HepG2 (cell line): ENCODE measurements around the gene CCDC57. TPM values are rescaled to one million over a fixed set of nuclear protein-coding genes. Genes with fewer than 3 reads are reported as not detected.

ENCODE experiments used
- ARNTL ChIP-seq: sonication (generic); formaldehyde crosslinking; IDR thresholded peaks from 2 replicates; pipeline ENCODE4 v1.4.0; 2020; ENCODE audit warnings: mild to moderate bottlenecking, missing genetic modification reagents
- ELF1 ChIP-seq: sonication (generic); formaldehyde crosslinking; IDR thresholded peaks from 2 replicates; pipeline ENCODE4 v1.4.0; 2020; ENCODE audit warnings: missing genetic modification reagents
- FOXO4 ChIP-seq: sonication (generic); formaldehyde crosslinking; conservative IDR thresholded peaks from 2 replicates; pipeline ENCODE4 v1.8.1; 2023; ENCODE audit warnings: missing genetic modification reagents
- HMGXB3 ChIP-seq: sonication (generic); formaldehyde crosslinking; IDR thresholded peaks from 2 replicates; pipeline ENCODE4 v1.4.0; 2020; ENCODE audit warnings: missing genetic modification reagents, borderline replicate concordance
- KAT8 ChIP-seq: IDR thresholded peaks from 2 replicates; pipeline ENCODE4 v1.6.1; 2016; ENCODE audit warnings: missing genetic modification reagents, missing compliant biosample characterization
- NFRKB ChIP-seq: fragments of 450-650 bp; IDR thresholded peaks from 2 replicates; pipeline ENCODE4 v1.6.1; 2017
- SRF ChIP-seq: IDR thresholded peaks from 2 replicates; pipeline ENCODE4 v1.6.1; 2011; ENCODE audit warnings: mild to moderate bottlenecking, low read depth, low read length, moderate library complexity
- STAG1 ChIP-seq: sonication (generic); formaldehyde crosslinking; IDR thresholded peaks from 2 replicates; pipeline ENCODE4 v1.4.0; 2020; ENCODE audit warnings: missing genetic modification reagents
- ZFP1 ChIP-seq: IDR thresholded peaks from 2 replicates; pipeline ENCODE4 v1.6.1; 2016
- ZNF276 ChIP-seq: sonication (generic); formaldehyde crosslinking; IDR thresholded peaks from 2 replicates; pipeline ENCODE4 v1.4.0; 2020; ENCODE audit warnings: mild to moderate bottlenecking, low read depth, missing genetic modification reagents
- ZNF318 ChIP-seq: sonication (generic); formaldehyde crosslinking; IDR thresholded peaks from 2 replicates; pipeline ENCODE4 v1.4.0; 2020; ENCODE audit warnings: mild to moderate bottlenecking, missing genetic modification reagents
- polyA plus RNA-seq, 8 experiments: library from polyadenylated mRNA; depleted of rRNA in 3 of 8; stranded (reverse) in 7 of 8; unstranded in 1 of 8; fragments of >200 nt; fragmentation: Illumina TruSeq in 4 of 8; extraction: Trizol in 4 of 8; gene quantifications; 2 replicates each; pipeline versions ENCODE4 v1.2.1 to v1.2.3, GENCODE V29; 2011 to 2016; ENCODE audit warnings: low read depth in 4 of 8, missing spikeins in 1 of 8, mixed read lengths in 1 of 8; ENCODE audit not compliant: insufficient read depth in 1 of 8
- total RNA-seq, 5 experiments: library from RNA; depleted of rRNA; stranded (reverse); fragments of >200 nt; fragmentation: Illumina TruSeq; extraction: Trizol; gene quantifications; 2 replicates each; pipeline ENCODE4 v1.2.3, GENCODE V29; 2016; ENCODE audit warnings: low read depth in 1 of 5

The CCDC57 gene
- total and polyA plus RNA-seq, 2 of the 13 experiments (the other 11 are each of a cell fraction or from before 2014, with no cell fraction given) = 59.3 to 59.9 TPM

GRCh38 chr17:82241926-82242697 is 29.5 kb upstream of the CCDC57 start (continued):
- TF ChIP-seq NFRKB (no peak), STAG1 (0 out of 2 replicates have a peak, but pooled peaks have one; percentile 3), ZNF318 (peak; percentile 69), ZFP1 (no peak; the same call in none of the 2 replicates), HMGXB3 (CRISPR knock-in tag) (peak; percentile 46; the same call in 1 of the 2 replicates), ARNTL (no peak), KAT8 (CRISPR knock-in tag) (peak; percentile 9), SRF (no peak), FOXO4 (CRISPR knock-in tag) (peak; percentile 93; the same call in 1 of the 2 replicates), ELF1 (CRISPR knock-in tag) (peak; percentile 40), ZNF276 (no peak)
